ENCODE data around the gene CABLES1. TPM values are rescaled to one million over a fixed set of nuclear protein-coding genes. Genes with fewer than 3 reads are reported as not detected.
A peak's percentile ranks its signal among the peaks of the same experiment; 100 is the strongest.

CABLES1 gene
- total RNA-seq, 4 donors from 2014 or later: 8.5 to 12.6 (median 9.2) TPM

DNA sequence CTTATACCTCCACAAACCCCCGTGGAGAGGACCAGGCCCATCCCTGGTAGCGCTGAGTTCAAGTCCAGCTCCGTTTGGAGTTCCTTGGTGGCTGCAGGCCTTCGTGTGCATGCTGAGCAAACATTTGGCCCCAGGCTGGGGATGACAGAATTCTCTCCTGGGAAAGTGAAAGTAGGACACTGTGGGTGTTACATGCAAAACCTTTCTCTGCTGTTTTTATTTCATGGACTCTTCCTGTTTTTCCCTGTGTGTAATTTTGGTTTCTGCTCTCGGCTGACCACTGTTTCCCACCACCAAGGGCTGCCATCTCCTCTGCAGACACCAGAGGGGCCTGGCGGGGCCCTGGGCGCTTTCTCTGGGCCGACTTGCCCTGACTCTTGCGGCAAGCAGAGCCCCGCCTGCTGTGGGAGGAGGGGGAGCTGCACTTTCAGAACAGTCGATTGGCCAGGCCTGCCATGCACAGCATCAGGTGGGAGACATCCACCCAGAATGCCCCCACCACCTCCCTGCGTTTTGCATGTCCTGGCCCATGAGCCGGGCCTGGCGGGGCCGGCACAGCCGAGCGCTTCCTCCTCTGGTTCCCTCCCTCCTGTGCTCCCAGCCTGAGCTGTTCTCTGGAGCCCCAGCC is 102.4 kb downstream of the CABLES1 start:
- Histone ChIP-seq H3K9me3 (no peaks in the 10 kb centered on the region), H3K4me3 (peak overlapping the region; percentile 0 to 25), H3K36me3 (no peaks in the 10 kb centered on the region), H3K27ac (peak overlapping the region; percentile 82 to 91), H3K27me3 (no peaks in the 10 kb centered on the region), H3K4me1 (no peaks in the 10 kb centered on the region)
- TF ChIP-seq, protein P1, sequence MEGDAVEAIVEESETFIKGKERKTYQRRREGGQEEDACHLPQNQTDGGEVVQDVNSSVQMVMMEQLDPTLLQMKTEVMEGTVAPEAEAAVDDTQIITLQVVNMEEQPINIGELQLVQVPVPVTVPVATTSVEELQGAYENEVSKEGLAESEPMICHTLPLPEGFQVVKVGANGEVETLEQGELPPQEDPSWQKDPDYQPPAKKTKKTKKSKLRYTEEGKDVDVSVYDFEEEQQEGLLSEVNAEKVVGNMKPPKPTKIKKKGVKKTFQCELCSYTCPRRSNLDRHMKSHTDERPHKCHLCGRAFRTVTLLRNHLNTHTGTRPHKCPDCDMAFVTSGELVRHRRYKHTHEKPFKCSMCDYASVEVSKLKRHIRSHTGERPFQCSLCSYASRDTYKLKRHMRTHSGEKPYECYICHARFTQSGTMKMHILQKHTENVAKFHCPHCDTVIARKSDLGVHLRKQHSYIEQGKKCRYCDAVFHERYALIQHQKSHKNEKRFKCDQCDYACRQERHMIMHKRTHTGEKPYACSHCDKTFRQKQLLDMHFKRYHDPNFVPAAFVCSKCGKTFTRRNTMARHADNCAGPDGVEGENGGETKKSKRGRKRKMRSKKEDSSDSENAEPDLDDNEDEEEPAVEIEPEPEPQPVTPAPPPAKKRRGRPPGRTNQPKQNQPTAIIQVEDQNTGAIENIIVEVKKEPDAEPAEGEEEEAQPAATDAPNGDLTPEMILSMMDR (IDR thresholded peaks at IDR 0.05): peak in 3 of 4 experiments; percentile 16 to 54 (median 43)
- no peak for TF ChIP-seq POLR2A (IDR thresholded peaks at IDR 0.05)
- DNase-seq: peak; percentile 70 to 77
- intact Hi-C loops (cut with DNase I; ENCODE audit: low total_unique reads): loop anchor here (10.0 kb wide), 1 partner anchor 103 kb away; the partner anchor contains the start of gene CABLES1

DNA sequence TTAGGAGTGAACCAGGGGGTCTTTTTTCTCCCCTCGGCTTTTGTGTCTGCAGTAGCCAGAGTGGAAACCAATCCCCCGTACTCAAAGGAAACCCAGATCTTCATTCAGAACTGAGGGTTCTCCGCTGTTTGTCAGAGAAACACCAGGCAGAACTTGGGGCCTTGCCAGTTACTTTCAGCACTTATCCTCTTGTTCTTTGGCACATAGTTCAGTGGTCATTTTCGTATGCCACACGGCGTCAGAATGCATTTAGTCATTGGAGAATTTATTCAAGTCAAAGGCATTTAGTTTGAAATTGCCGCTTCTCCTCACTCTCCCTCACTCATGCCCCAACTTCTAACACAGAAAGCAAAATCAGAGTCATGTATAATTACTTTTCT is 102.9 kb downstream of the CABLES1 start:
- intact Hi-C loops (cut with DNase I; ENCODE audit: low total_unique reads): loop anchor here (10.0 kb wide), 1 partner anchor 103 kb away; the partner anchor contains the start of gene CABLES1
- Histone ChIP-seq H3K9me3 (no peaks in the 10 kb centered on the region), H3K36me3 (no peaks in the 10 kb centered on the region), H3K27ac (peak overlapping the region; percentile 82 to 91), H3K4me3 (peak overlapping the region; percentile 0 to 25), H3K4me1 (no peaks in the 10 kb centered on the region), H3K27me3 (no peaks in the 10 kb centered on the region)
- TF ChIP-seq, protein P1 (IDR thresholded peaks at IDR 0.05): no peak
- TF ChIP-seq POLR2A (IDR thresholded peaks at IDR 0.05): no peak
- peak; percentile 43 to 71 for DNase-seq

DNA sequence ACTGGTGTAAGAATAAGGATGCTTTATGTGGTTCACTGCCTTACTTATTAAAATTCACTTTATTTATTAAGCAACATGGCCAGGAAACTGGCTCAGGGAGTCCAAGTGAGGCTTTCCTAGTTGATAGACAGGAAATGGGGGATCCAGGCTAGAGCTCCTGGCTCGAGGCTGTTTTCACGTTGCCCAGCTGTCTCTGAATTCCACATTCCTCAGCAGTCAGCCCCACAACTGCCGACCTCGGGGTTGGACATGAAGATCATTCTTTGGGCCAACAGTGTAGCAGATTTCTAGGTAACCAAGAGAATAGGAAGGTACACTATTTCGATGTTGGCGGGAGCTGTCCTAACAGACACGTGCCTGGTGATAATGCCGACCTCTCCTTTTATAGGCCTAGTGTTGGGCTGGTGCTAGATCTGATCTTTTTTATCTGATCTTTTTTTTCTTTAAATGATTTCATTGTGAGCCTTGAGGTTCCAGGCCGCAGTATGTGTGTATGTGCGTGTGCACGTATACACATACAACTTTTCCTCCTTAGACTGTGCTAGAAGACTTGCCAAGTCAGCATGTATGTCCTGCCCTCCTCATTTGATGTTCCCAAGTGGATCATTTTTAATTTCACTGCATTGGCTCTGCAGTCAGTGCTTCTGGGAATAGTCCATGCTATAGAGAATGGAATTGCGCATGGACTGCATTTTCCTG is 103.5 kb downstream of the CABLES1 start:
- no peak for TF ChIP-seq POLR2A (IDR thresholded peaks at IDR 0.05)
- TF ChIP-seq, protein P1 (IDR thresholded peaks at IDR 0.05): no peak
- Histone ChIP-seq H3K4me1 (no peaks in the 10 kb centered on the region), H3K27me3 (no peaks in the 10 kb centered on the region), H3K27ac (peak overlapping the region; percentile 82 to 91), H3K9me3 (no peaks in the 10 kb centered on the region), H3K36me3 (no peaks in the 10 kb centered on the region), H3K4me3 (no peak overlapping the region)
- intact Hi-C loops (cut with DNase I; ENCODE audit: low total_unique reads): loop anchor here (10.0 kb wide), 1 partner anchor 104 kb away; the partner anchor contains the start of gene CABLES1
- no peak for DNase-seq

DNA sequence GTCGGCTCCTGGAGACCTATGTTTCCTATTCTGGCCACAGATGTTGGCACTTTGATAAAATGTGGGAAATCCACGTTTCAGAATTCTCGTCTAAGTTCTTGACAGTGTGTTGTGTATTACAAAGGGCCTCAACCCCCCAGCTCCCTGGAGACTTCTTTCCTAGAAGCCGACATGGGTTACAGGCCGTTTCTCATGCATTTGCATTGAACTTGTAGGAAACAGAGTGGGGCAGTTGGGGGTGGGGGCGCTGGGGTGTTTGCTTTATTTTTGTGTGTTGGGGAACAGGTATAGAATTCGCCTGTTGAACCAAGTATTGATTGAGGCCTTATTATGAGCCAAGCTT is 104.0 kb downstream of the CABLES1 start:
- no peaks in the 10 kb centered on the region for H3K9me3 ChIP-seq
- no peak for TF ChIP-seq POLR2A (IDR thresholded peaks at IDR 0.05)
- intact Hi-C loops (cut with DNase I; ENCODE audit: low total_unique reads): loop anchor here (10.0 kb wide), 1 partner anchor 105 kb away; the partner anchor contains the start of gene CABLES1
- DNase-seq: no peak
- H3K36me3 ChIP-seq: no peaks in the 10 kb centered on the region
- H3K4me1 ChIP-seq: no peaks in the 10 kb centered on the region
- H3K27ac ChIP-seq: no peak overlapping the region
- no peaks in the 10 kb centered on the region for H3K27me3 ChIP-seq
- H3K4me3 ChIP-seq: no peak overlapping the region

DNA sequence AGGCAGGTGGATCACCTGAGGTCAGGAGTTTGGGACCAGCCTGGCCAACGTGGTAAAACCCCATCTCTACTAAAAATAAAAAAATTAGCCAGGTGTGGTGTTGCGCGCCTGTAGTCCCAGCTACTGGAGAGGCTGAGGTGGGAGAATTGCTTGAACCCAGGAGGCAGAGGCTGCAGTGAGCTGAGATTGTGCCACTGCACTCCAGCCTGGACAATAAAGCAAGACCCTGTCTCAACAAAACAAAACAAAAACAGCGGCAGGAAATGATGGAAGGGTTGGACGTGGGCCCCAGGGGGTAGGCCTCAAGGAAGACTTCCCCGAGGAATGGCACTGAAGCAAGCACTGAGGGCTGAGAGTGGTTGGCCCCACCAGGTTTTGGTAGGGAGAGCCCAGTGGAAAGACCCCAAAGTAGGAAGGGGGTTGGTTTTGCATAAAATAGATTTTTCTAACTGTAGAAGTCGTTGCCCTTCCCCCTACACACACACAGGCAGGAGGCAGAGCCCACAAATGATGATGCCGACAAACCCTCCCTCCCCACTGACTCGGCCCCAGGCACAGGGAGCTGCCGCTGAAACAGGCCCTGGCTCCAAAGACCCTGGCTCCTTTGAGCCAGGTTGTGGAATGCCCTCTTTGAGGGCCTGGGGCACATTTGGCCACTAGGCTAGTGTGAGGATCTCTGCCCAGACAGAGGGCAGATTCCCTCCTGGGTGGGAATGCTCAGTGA is 104.8 kb downstream of the CABLES1 start:
- TF ChIP-seq, protein P1 (IDR thresholded peaks at IDR 0.05): no peak
- TF ChIP-seq POLR2A (IDR thresholded peaks at IDR 0.05): no peak
- Histone ChIP-seq H3K9me3 (no peaks in the 10 kb centered on the region), H3K4me3 (no peak overlapping the region), H3K27ac (no peak overlapping the region), H3K27me3 (no peaks in the 10 kb centered on the region), H3K4me1 (no peaks in the 10 kb centered on the region), H3K36me3 (no peaks in the 10 kb centered on the region)
- DNase-seq: no peak
- intact Hi-C loops (cut with DNase I; ENCODE audit: low total_unique reads): loop anchor here (10.0 kb wide), 1 partner anchor 105 kb away; the partner anchor contains the start of gene CABLES1

Data from uterus (tissue), 4 donors.